Measurements from ENCODE around the gene ECHDC3.

DNA sequence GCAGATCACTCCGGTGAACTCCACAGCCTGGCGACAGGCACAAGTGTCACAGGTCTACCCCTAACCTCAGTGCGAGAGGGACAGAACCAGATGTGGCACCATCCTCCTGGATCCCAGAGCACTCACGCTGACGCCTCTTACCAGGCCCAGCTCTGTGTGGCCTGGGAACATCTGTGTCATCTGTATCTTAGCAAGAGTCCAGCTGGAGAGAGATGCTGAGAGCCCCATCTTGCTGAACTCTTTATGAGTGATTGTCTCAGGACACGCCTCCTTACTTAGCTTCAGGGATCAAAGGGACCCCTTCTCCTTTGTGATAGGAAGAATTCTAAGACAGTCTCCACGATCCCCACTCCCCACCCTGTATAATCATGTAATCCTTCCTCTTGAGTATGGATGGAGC, 71.0 kb downstream of the ECHDC3 start:
- no peak for TF ChIP-seq FOSL2 (IDR thresholded peaks at IDR 0.05; ENCODE audit: borderline replicate concordance, low read depth)
- TF ChIP-seq, protein P1, sequence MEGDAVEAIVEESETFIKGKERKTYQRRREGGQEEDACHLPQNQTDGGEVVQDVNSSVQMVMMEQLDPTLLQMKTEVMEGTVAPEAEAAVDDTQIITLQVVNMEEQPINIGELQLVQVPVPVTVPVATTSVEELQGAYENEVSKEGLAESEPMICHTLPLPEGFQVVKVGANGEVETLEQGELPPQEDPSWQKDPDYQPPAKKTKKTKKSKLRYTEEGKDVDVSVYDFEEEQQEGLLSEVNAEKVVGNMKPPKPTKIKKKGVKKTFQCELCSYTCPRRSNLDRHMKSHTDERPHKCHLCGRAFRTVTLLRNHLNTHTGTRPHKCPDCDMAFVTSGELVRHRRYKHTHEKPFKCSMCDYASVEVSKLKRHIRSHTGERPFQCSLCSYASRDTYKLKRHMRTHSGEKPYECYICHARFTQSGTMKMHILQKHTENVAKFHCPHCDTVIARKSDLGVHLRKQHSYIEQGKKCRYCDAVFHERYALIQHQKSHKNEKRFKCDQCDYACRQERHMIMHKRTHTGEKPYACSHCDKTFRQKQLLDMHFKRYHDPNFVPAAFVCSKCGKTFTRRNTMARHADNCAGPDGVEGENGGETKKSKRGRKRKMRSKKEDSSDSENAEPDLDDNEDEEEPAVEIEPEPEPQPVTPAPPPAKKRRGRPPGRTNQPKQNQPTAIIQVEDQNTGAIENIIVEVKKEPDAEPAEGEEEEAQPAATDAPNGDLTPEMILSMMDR (IDR thresholded peaks at IDR 0.05) = no peak
- no peak for TF ChIP-seq JUND (IDR thresholded peaks at IDR 0.05)
- no peak for TF ChIP-seq YY1 (IDR thresholded peaks at IDR 0.05; ENCODE audit: low read depth)
- TF ChIP-seq POLR2AphosphoS5 (IDR thresholded peaks at IDR 0.05; ENCODE audit: low read depth, low read length) = no peak
- TF ChIP-seq EP300 (IDR thresholded peaks at IDR 0.05; ENCODE audit: borderline replicate concordance in 1 of 2, low read depth in 1 of 2, low read length in 1 of 2) = no peak
- TF ChIP-seq GATA2 (CRISPR knock-in tag; IDR thresholded peaks at IDR 0.05) = no peak
- no peak for TF ChIP-seq TAF1 (IDR thresholded peaks at IDR 0.05; ENCODE audit: borderline replicate concordance, low read depth, low read length)
- TF ChIP-seq RAD21 (IDR thresholded peaks at IDR 0.05; ENCODE audit: low read length) = no peak
- TF ChIP-seq, protein P2, sequence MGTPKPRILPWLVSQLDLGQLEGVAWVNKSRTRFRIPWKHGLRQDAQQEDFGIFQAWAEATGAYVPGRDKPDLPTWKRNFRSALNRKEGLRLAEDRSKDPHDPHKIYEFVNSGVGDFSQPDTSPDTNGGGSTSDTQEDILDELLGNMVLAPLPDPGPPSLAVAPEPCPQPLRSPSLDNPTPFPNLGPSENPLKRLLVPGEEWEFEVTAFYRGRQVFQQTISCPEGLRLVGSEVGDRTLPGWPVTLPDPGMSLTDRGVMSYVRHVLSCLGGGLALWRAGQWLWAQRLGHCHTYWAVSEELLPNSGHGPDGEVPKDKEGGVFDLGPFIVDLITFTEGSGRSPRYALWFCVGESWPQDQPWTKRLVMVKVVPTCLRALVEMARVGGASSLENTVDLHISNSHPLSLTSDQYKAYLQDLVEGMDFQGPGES (IDR thresholded peaks at IDR 0.05; ENCODE audit: low read depth, low read length) = no peak
- TF ChIP-seq, protein P3, sequence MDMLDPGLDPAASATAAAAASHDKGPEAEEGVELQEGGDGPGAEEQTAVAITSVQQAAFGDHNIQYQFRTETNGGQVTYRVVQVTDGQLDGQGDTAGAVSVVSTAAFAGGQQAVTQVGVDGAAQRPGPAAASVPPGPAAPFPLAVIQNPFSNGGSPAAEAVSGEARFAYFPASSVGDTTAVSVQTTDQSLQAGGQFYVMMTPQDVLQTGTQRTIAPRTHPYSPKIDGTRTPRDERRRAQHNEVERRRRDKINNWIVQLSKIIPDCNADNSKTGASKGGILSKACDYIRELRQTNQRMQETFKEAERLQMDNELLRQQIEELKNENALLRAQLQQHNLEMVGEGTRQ (IDR thresholded peaks at IDR 0.05; ENCODE audit: borderline replicate concordance, low read depth, low read length) = no peak
- TF ChIP-seq FOXJ3 (CRISPR knock-in tag; IDR thresholded peaks at IDR 0.05) = no peak

Measured in SK-N-SH (cell line).